Measurements from ENCODE around the gene BSG.

BSG gene

GRCh38 chr19:540867-541637 is 31.3 kb upstream of the BSG start:
- no peak for DNase-seq

- no peak for DNase-seq
Measured at GRCh38 chr19:541699-542098, 30.7 kb upstream of the BSG start.

DNA sequence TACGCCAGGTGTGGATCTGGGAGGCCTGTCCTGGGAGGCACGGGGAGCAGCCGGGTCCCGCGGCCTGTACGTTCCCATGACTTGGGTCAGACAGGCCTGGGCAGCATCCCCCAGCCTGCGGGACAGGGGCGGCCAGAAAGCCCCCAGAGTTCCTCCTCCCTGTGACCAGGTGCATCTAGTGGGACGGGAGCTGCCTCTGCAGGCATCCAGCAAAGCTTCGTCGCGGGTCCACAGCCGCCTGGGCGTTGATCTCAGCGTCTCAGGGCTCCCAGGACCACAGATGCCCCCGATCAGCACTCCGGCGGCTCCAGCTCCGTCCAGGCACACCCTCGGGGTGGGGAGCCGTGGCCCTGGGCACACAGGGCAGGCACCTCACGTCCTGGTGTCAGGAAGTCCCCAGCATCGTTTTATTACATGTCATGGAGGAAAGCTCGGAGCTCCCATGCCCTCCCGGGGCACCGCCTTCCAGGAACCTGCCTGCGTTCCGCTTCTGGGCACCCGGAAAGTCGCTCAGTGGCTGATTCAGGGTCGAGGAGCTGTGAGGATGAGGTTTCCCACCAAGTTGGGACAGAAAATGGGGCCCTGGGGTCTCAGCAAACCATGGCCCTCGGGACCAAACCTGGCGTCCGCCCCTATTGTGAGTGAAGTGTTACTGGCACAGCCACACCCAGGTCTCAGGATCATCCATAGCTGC is 30.1 kb upstream of the BSG start:
- DNase-seq: no peak

DNA sequence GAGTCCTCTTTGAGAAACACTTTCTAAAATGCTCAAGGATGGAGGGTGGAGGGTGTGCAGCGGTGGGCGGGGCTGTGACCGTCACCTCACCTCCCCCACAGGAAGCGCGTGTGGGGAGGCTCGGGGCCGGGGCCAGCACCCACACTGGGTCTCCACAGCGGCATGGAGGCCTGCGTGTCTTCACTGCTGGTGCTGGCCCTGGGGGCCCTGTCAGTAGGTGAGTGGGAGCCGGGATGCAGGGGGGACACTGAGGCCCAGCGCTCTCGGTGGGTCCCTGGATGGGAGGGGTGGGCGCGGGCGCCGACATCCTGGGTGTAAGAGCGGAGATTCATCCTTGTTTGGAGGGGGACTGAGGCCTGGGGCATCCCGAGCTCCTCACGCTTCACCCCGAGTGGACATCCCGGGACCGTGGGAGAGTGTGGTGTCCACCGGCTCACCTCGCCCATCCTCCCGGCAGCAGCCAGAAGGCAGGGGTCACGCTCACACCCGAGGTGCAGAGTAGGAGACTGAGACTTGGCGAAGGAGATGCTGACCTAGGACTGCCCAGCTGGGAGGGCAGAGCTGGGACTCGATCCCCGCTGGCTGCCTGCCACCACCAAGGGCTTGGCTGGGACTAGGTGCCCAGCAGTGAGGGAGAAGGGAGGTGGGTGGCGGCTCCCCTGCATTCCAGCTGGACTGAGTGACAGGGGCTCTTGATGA is 28.3 kb upstream of the BSG start, which contains the start of gene GZMM:
GZMM (plus strand) TSS at position 144 of the 699 bp plus-strand sequence; CDS start at position 163, 19 bp downstream.
- DNase-seq: no peak

DNA sequence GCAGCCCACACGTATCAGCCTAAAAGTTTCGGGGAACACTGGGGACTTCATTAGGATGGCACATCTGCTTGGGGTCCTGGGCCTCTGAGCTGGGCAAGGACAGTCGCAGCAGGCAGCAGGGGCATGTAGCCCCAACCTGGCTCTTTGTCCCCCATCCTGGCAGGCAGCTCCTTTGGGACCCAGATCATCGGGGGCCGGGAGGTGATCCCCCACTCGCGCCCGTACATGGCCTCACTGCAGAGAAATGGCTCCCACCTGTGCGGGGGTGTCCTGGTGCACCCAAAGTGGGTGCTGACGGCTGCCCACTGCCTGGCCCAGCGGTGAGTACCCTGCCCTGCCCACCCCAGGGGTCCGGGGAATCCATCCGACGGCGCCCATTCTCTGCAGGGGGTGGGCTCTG is 25.3 kb upstream of the BSG start:
- no peak for DNase-seq

GRCh38 chr19:547836-548720 is 24.3 kb upstream of the BSG start:
- no peak for DNase-seq

- DNase-seq: no peak
Measured at GRCh38 chr19:548886-549830, 23.2 kb upstream of the BSG start.

DNA sequence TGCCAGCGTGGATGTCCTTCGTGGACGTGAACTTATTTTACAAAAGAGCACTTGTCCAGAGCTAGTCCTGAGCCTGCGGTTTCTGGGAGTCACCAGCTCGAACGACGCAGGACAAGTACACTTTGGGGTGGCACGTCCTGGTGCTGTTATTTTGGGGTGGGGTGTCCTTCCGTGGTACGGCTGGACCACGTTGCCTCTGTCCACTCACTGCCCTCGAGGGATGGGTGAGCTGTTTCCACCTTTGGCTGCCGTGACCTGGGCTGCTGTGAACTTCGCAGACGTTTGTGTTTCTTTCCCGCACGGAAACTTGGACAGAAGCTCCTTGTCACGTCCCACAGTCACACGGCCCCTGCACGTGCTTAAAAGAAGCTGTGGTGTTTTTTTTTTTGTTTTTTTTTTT is 17.6 kb upstream of the BSG start:
- no peak for DNase-seq

DNA sequence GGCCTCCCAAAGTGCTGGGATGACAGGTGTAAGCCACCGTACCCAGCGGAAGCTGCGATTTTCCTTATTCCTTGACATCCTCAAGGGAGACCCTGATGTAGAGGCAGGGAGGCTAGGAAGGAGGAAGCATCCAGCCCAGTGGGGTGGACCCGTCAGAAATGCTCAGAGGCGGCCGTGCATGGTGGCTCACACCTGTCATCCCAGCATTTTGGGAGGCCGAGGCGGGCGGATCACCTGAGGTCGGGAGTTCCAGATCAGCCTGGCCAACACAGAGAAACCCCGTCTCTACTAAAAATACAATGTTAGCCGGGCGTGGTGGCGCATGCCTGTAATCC is 17.0 kb upstream of the BSG start:
- no peak for DNase-seq

GRCh38 chr19:556611-557382 is 15.6 kb upstream of the BSG start:
- DNase-seq: no peak

DNA sequence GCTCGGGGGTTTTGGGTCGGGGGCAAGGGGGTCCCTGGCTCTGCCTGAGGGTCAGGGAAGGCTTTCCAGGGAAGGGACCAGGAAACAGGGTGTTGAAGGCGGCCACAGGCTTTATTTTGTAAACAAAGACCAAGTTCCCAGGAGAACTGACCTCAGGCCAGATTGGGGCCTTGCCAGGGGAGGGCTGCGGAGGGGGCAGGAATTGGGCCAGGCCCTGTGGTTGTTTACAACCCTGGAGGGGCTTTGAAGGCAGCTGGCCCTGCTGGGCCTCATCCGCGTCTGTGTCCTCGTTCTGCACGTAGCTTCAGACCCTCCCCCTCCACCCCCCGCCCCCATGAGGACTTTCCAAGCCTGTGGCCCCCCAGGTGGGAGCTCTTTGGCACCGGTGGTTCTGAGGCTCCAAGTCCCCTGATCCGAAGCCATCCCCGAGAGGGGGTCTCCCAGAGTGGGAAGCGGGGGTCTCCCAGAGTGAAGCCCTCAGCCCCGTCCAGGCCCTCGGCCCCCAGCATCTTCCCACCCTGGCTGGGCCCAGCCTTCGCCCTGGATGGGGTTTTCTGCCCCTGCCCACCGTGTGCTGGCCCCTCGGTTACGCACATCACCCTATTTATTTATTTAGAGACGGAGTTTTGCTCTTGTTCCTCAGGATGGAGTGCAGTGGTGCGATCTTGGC is 13.5 kb upstream of the BSG start:
- DNase-seq: no peak

GRCh38 chr19:560121-560520 is 12.3 kb upstream of the BSG start:
- peak; percentile 10 for DNase-seq

DNA sequence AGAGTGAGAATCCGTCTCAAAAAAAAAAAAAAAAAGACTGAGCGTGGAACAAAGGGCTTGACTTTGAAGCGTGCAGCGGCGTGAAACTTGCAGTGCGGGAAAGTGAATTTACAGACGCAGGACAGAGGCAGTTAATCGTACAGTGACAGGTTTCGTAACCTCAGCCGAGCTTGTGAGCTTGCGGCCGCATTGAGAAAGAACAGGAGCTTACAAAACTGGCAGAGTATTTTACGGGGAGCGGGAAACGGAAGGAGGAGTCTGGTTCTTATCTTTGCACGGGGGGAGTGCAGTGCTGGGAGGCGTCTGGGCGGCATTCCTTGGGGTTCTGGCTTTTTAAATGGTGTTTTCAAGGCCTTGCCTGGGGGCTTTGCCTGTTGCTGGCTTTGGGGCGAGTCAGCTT is 6.0 kb upstream of the BSG start:
- peak; percentile 71 for DNase-seq

- DNase-seq: no peak
Measured at GRCh38 chr19:566844-567243, 5.6 kb upstream of the BSG start.

DNA sequence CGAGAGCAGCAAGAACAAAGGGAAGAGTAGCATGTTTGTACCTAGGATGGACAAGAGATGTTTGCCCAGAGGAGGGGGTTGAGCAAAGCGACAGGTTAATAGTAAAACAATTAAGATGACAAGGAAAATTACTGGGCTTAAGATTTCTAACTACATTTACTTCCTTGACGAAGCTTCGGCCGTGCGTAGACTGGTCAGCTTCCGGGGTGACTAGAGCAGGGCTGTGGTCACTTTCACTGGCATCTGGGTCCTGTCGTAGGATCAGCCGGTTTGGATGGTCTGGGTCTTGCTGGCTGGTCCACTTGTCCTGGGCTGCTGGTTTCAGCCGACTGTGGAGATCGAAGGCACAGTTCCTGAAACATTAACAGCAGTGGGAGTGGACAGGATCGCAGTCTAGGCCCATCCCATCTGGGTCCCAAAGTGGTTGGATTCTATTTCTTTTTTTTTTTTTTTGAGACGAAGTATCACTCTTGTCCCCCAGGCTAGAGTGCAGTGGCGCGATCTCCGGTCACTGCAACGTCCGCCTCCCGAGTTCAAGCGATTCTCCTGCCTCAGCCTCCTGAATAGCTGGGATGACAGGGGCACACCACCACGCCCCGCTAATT is 5.0 kb upstream of the BSG start:
- DNase-seq: no peak

DNA sequence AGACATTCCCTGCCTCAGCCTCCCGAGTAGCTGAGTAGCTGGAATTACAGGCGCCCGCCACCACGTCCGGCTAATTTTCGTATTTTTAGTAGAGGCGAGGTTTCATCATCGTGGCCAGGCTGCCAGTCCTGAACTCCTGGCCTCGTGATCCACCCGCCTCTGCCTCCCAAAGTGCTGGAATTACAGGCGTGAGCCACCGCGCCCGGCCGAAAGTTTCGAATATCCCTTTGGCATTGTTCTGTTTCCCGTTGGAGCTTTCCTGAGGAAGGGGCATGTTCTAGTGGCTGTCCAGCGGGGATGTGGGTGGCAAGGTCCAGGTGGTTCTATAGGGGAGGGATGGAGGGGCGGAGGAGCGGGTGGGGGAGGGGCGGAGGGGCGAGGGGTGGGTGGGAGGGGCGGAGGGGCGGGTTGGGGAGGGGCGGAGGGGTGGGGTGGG is 2.1 kb upstream of the BSG start:
- DNase-seq: no peak

DNA sequence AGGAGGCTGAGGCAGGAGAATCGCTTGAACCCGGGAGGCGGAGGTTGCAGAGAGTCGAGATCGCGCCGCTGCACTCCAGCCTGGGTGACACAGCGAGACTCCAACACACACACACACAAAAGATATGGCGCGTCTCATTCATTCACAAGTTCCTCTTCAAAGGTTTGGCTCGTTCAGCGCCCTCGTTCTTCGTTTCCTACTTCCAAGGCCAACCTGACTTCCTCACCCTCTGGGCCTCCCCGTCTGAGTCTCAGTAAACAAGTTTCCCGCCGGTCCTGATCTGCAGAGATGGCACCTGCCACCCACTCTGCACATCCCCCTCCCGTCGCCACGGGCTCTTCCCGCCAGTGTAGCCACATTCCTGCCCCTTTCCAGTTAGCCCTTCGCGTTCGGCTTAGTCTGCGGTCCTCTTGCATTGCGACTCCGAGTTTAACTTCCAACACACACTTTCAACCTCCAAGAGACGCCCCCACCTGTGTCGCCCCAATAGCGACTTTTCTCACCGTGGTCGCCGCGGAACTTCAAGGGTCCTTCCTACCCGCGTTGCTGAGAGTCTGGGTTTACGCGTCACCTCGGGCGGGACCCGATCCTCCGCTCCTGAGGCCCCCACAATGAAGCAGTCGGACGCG is 1.3 kb upstream of the BSG start:
- DNase-seq: peak; percentile 68

DNA sequence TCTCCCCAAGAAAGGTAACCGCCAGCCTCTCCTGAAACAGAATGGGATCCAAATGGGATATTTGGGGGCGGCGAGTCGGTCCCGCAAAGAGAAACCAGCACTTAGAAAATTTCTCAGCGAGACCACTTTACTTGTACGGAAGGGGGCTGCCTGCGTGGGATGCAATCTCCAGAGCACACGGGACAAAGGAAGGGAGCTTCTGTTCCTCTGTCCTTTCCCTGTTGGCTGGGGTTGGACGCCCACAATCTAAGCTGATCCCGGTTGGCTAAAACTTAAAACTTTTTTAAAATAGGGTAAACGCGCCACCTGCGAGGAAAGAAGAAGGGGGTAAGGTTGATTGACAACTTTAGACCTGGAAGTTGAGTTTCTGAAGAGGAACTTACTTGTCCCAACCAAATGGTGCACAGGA is 826 bp upstream of the BSG start:
- peak; percentile 9 for DNase-seq

- DNase-seq: peak; percentile 39
Measured at GRCh38 chr19:572743-573518, 535 bp downstream of the BSG start.

All from suppressor macrophage treated with lipopolysaccharide for 4 hours (primary cell).